ENCODE measurements around the gene SLC7A6.

The SLC7A6 gene

GRCh38 chr16:68348639-68349445 is 84.5 kb downstream of the SLC7A6 start:
- no peak for DNase-seq

DNA sequence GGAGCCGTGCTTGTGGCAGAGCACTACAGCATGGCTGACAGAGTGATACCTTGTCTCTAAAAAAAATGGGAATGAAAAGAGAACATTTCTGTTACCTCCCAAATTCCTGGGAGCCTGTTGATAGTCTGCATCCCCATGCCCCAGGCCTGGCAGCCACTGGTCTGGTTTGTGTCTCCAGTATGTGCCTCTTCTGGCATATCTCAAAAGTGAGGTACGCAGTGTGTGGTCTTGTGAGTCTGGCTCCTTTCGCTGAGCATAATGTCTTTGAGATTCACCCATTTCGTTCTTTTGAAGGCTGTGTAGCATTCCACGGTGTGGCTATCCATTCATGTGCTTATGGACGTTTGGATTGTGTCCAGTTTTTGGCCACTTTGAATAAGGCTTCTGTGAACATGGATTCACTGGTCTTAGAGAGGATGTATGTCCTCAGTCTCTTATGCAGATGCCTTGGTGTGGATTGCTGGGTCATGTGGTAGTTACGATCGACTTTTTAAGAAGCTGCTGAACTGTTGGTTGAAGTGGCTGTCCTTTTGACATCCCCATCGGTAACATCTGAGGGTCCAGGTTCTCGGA is 85.6 kb downstream of the SLC7A6 start:
- no peak for DNase-seq

DNA sequence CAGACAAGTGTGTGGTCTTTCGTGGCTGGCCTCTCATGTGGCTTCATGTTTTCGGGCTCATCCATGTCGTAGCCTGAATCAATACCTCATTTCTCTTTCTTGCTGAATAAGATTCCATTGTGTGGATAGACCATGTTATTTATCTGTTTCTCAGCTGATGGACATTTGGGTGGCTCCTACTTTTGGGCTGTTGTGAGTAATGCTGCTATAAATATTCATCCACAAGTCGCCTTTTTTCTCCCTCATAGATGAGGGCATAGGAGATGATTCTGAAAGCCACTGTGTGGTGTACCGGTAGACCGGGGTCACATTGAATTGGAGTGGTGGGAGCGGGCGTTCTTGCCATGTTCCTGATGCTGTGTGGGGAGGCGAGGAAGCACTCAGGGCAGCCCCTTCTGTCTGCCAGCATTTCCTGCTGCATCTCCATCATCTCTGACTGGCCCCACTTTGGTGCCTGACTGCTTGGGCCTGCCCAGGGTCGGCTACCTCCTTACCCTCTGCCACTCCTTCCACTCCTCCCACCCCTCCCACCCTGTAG is 86.6 kb downstream of the SLC7A6 start:
- no peak for DNase-seq

Measured in activated CD4-positive, alpha-beta T cell treated with anti-CD3 and anti-CD28 coated beads, Interleukin-2, Interleukin-6, amounts not matched to agents 100 ng/mL and 50 ng/mL, durations not matched to agents 16 hours and 8 hours (primary cell).